Liver (tissue), 9 donors: ENCODE results near the gene SYNGR4. TPM values are rescaled to one million over a fixed set of nuclear protein-coding genes. Genes with fewer than 3 reads are reported as not detected.
"Not testable (repeated sequence)": the region's sequence is repeated elsewhere in the genome, so short reads cannot be mapped to it uniquely, and the experiment has no call there.

Source experiments
- DNase-seq: peaks from one replicate; pipeline ENCODE4 v3.0.0-alpha.2; 2017; ENCODE audit warnings: low spot score
- H3K27ac ChIP-seq, 2 donors: one replicate each; pipeline ENCODE4 v1.7.0; 2013; ENCODE audit warnings: inconsistent platforms in 2 of 2, low read length in 2 of 2, control low read depth in 1 of 2, low read depth in 1 of 2, mild to moderate bottlenecking in 1 of 2
- H3K27me3 ChIP-seq, 4 donors: one replicate each; pipeline versions ENCODE4 v1.6.1 to v1.7.0; 2013; ENCODE audit warnings: low read length in 3 of 4, inconsistent platforms in 1 of 4, mild to moderate bottlenecking in 1 of 4, moderate library complexity in 1 of 4; ENCODE audit not compliant: control insufficient read depth in 4 of 4, insufficient read depth in 4 of 4
- H3K36me3 ChIP-seq, 4 donors: one replicate each; pipeline versions ENCODE4 v1.6.1 to v1.7.0; 2013; ENCODE audit warnings: low read length in 3 of 4, mild to moderate bottlenecking in 3 of 4, low read depth in 1 of 4, moderate library complexity in 1 of 4; ENCODE audit not compliant: control insufficient read depth in 4 of 4, insufficient read depth in 3 of 4
- H3K4me1 ChIP-seq, 4 donors: one replicate each; pipeline versions ENCODE4 v1.6.1 to v1.7.0; 2013; ENCODE audit warnings: low read length in 3 of 4, mild to moderate bottlenecking in 3 of 4, moderate library complexity in 1 of 4; ENCODE audit not compliant: control insufficient read depth in 4 of 4, insufficient read depth in 4 of 4
- H3K4me3 ChIP-seq, 3 donors: one replicate each; pipeline versions ENCODE4 v1.6.1 to v1.7.0; 2013; ENCODE audit warnings: low read length in 3 of 3, control low read depth in 1 of 3, low read depth in 1 of 3, mild to moderate bottlenecking in 1 of 3
- H3K9ac ChIP-seq, 2 donors: one replicate each; pipeline ENCODE4 v1.7.0; 2013; ENCODE audit warnings: low read length in 2 of 2, mild to moderate bottlenecking in 2 of 2, moderate library complexity in 2 of 2, control low read depth in 1 of 2, low read depth in 1 of 2
- H3K9me3 ChIP-seq, 4 donors: one replicate each; pipeline versions ENCODE4 v1.6.1 to v1.7.0; 2013; ENCODE audit warnings: low read length in 3 of 4; ENCODE audit not compliant: control insufficient read depth in 4 of 4
- ATF3 ChIP-seq: IDR thresholded peaks from 2 replicates; pipeline ENCODE4 v1.6.1; 2016; ENCODE audit warnings: antibody characterized with exemption
- CTCF ChIP-seq: fragments of 150-350 bp; IDR thresholded peaks from 2 replicates; pipeline ENCODE4 v1.5.1; 2017; ENCODE audit warnings: improper control_type of control experiment, low read depth, low read length; ENCODE audit not compliant: missing input control
- EGR1 ChIP-seq, 2 donors: IDR thresholded peaks; 2 replicates each; pipeline ENCODE4 v1.6.1; 2016 to 2018; ENCODE audit warnings: antibody characterized with exemption in 2 of 2, low read depth in 2 of 2
- FOXA1 ChIP-seq: IDR thresholded peaks from 2 replicates; pipeline ENCODE4 v1.6.1; 2016; ENCODE audit warnings: antibody characterized with exemption
- FOXA2 ChIP-seq: IDR thresholded peaks from 2 replicates; pipeline ENCODE4 v1.6.1; 2016; ENCODE audit warnings: antibody characterized with exemption
- GABPA ChIP-seq, 2 donors: IDR thresholded peaks in 1 of 2; conservative IDR thresholded peaks in 1 of 2; 2 replicates each; pipeline ENCODE4 v1.6.1; 2016; ENCODE audit warnings: antibody characterized with exemption in 2 of 2, mild to moderate bottlenecking in 1 of 2, moderate library complexity in 1 of 2
- HNF4A ChIP-seq, 2 donors: conservative IDR thresholded peaks; 2 replicates each; pipeline ENCODE4 v1.6.1; 2016; ENCODE audit warnings: antibody characterized with exemption in 2 of 2, mild to moderate bottlenecking in 2 of 2
- HNF4G ChIP-seq: IDR thresholded peaks from 2 replicates; pipeline ENCODE4 v1.6.1; 2016; ENCODE audit warnings: antibody characterized with exemption
- JUND ChIP-seq, 2 donors: IDR thresholded peaks; 2 replicates each; pipeline ENCODE4 v1.6.1; 2016; ENCODE audit warnings: antibody characterized with exemption in 2 of 2
- MAX ChIP-seq: IDR thresholded peaks from 2 replicates; pipeline ENCODE4 v1.6.1; 2016; ENCODE audit warnings: antibody characterized with exemption
- NR2F2 ChIP-seq: IDR thresholded peaks from 2 replicates; pipeline ENCODE4 v1.6.1; 2016; ENCODE audit warnings: antibody characterized with exemption
- RAD21 ChIP-seq, 2 donors: IDR thresholded peaks; 2 replicates each; pipeline ENCODE4 v1.6.1; 2016; ENCODE audit warnings: antibody characterized with exemption in 2 of 2, mild to moderate bottlenecking in 2 of 2
- REST ChIP-seq: IDR thresholded peaks from 2 replicates; pipeline ENCODE4 v1.6.1; 2016; ENCODE audit warnings: antibody characterized with exemption, mild to moderate bottlenecking
- RXRA ChIP-seq, 2 donors: IDR thresholded peaks; 2 replicates each; pipeline ENCODE4 v1.6.1; 2017 to 2018; ENCODE audit warnings: antibody characterized with exemption in 2 of 2, mild to moderate bottlenecking in 1 of 2
- SP1 ChIP-seq: IDR thresholded peaks from 2 replicates; pipeline ENCODE4 v1.6.1; 2018; ENCODE audit warnings: antibody characterized with exemption, mild to moderate bottlenecking
- TAF1 ChIP-seq: conservative IDR thresholded peaks from 2 replicates; pipeline ENCODE4 v1.6.1; 2016; ENCODE audit warnings: antibody characterized with exemption, mild to moderate bottlenecking
- YY1 ChIP-seq: IDR thresholded peaks from 2 replicates; pipeline ENCODE4 v1.6.1; 2016; ENCODE audit warnings: antibody characterized with exemption, mild to moderate bottlenecking
- ZBTB33 ChIP-seq: IDR thresholded peaks from 2 replicates; pipeline ENCODE4 v1.6.1; 2016; ENCODE audit warnings: antibody characterized with exemption
- WGBS: extraction: QIAGEN DNeasy Blood & Tissue Kit; methylation state at CpG from one replicate; pipeline ENCODE4 v1.1.7; 2013; 5-methylcytosine and 5-hydroxymethylcytosine counted together
- polyA plus RNA-seq, 2 donors: library from polyadenylated mRNA; stranded (reverse) in 1 of 2; unstranded in 1 of 2; fragments of 200-250 nt in 1 of 2; fragments of >200 nt in 1 of 2; fragmentation: Nextera tagmentation in 1 of 2; extraction: Ambion mirVana in 1 of 2; gene quantifications; one replicate each; pipeline versions ENCODE4 v1.2.1 to v1.2.3, GENCODE V29; 2013 to 2015
- total RNA-seq, 2 donors: library from RNA; depleted of rRNA; stranded (reverse); fragments of >200 nt; gene quantifications; one replicate each; pipeline ENCODE4 v1.2.3, GENCODE V29; 2014
- donor health status: healthy.
- donor health status: healthy.
- donor health status: healthy.
- donor health status: healthy.
- donor health status: healthy.

Gene SYNGR4
- total and polyA plus RNA-seq, 4 donors = 0.09 TPM; not detected in 3

- TF ChIP-seq MAX = no peak
Measured at GRCh38 chr19:48391100-48392005, 27.2 kb downstream of the SYNGR4 start, which contains the start of gene KDELR1 (continued).

- H3K27ac ChIP-seq, H3K9me3 ChIP-seq, H3K4me3 ChIP-seq, H3K9ac ChIP-seq, DNase-seq, H3K4me1 ChIP-seq: not testable (repeated sequence)
- WGBS = 74% methylated on average over 1 of the region's 1 CpG
- H3K36me3 ChIP-seq = peaks cover 7 to 17% (median 9%) of the 10 kb centered on the region in 4 donors
- H3K27me3 ChIP-seq = peaks cover 0 to 15% (median 7%) of the 10 kb centered on the region in 4 donors
Measured at GRCh38 chr19:48392006-48392344, 27.8 kb downstream of the SYNGR4 start.

- Histone ChIP-seq H3K27ac (no peak overlapping the region), H3K4me3 (no peak overlapping the region), H3K9ac (no peak overlapping the region), H3K9me3 (no peaks in the 10 kb centered on the region), H3K4me1 (peaks cover 0 to 9% (median 3%) of the 10 kb centered on the region in 4 donors), H3K36me3 (peaks cover 2 to 10% (median 3%) of the 10 kb centered on the region in 4 donors), H3K27me3 (peaks cover 0 to 20% (median 13%) of the 10 kb centered on the region in 4 donors)
- TF ChIP-seq RAD21 (IDR thresholded peaks at IDR 0.05) (no peak), REST (no peak), MAX (no peak), JUND (IDR thresholded peaks at IDR 0.05) (no peak), YY1 (no peak), CTCF (no peak), HNF4A (conservative IDR thresholded peaks at IDR 0.05) (no peak), NR2F2 (no peak), SP1 (no peak), FOXA2 (no peak), ATF3 (no peak), HNF4G (no peak), GABPA (IDR thresholded peaks at IDR 0.05 in 1 of 2, conservative IDR thresholded peaks at IDR 0.05 in 1 of 2) (no peak), ZBTB33 (no peak), RXRA (IDR thresholded peaks at IDR 0.05) (no peak), EGR1 (IDR thresholded peaks at IDR 0.05; ENCODE audit: low read depth in 2 of 2) (no peak), FOXA1 (no peak), TAF1 (no peak)
- 78% methylated on average over 15 of the region's 15 CpGs for WGBS
- no peak for DNase-seq
Measured at GRCh38 chr19:48392860-48393558, 28.8 kb downstream of the SYNGR4 start.
